PC-9 (cell line): ENCODE measurements around the gene AEBP1. TPM values are rescaled to one million over a fixed set of nuclear protein-coding genes. Genes with fewer than 3 reads are reported as not detected.

Source experiments
- BruUV-seq: library from RNA; stranded (reverse); fragments of 400-500 nt; replicated peaks from 2 replicates; lab custom pipeline; 2021; lab: Mats Ljungman, UMichigan
- CTCF ChIA-PET: fragments of 300-600 bp; sonication (Branson Sonifier 250); formaldehyde crosslinking; loops from one replicate; lab custom pipeline; 2022; ENCODE audit warnings: antibody characterized with exemption; lab: Charles Lee
- POLR2A ChIA-PET: fragments of 300-600 bp; sonication (Branson Sonifier 250); formaldehyde crosslinking; loops from one replicate; lab custom pipeline; 2022; ENCODE audit warnings: antibody characterized with exemption; ENCODE audit not compliant: unreplicated experiment; lab: Charles Lee
- DNase-seq, 2 experiments: peaks; one replicate each; pipeline versions ENCODE4 v3.0.0 to v3.0.0-alpha.2; 2015 to 2022; ENCODE audit warnings: mixed read lengths in 1 of 2
- H2AFZ ChIP-seq: fragments of 200-600 bp; sonication (generic); 2 replicates; pipeline ENCODE4 v1.8.1; 2017; ENCODE audit warnings: antibody characterized with exemption
- H3F3A ChIP-seq: fragments of 200-600 bp; sonication (generic); 2 replicates; pipeline ENCODE4 v1.8.1; 2017; ENCODE audit warnings: antibody characterized with exemption, mild to moderate bottlenecking, low read depth; ENCODE audit not compliant: insufficient read depth
- H3K27ac ChIP-seq: fragments of 200-600 bp; sonication (generic); 2 replicates; pipeline ENCODE4 v1.6.1; 2016; ENCODE audit warnings: mixed run types
- H3K27me3 ChIP-seq: fragments of 200-600 bp; sonication (generic); 2 replicates; pipeline ENCODE4 v1.6.1; 2016; ENCODE audit warnings: low read depth, mixed run types; ENCODE audit not compliant: insufficient read depth
- H3K36me3 ChIP-seq: fragments of 200-600 bp; sonication (generic); 2 replicates; pipeline ENCODE4 v1.6.1; 2016; ENCODE audit warnings: low read depth, mixed run types
- H3K4me1 ChIP-seq: fragments of 200-600 bp; sonication (generic); replicated peaks from 2 replicates; pipeline ENCODE4 v1.6.1; 2016; ENCODE audit warnings: mixed run types; ENCODE audit not compliant: insufficient read depth
- H3K4me2 ChIP-seq: fragments of 200-600 bp; sonication (generic); 2 replicates; pipeline ENCODE4 v1.6.1; 2017; ENCODE audit warnings: mixed run types
- H3K4me3 ChIP-seq: fragments of 200-600 bp; sonication (generic); 2 replicates; pipeline ENCODE4 v1.6.1; 2016; ENCODE audit warnings: mixed run types
- H3K79me2 ChIP-seq: fragments of 200-600 bp; sonication (generic); 2 replicates; pipeline ENCODE4 v1.6.1; 2017; ENCODE audit warnings: low read depth, mixed run types
- H3K9me2 ChIP-seq: fragments of 200-600 bp; sonication (generic); 2 replicates; pipeline ENCODE4 v1.8.1; 2017; ENCODE audit warnings: mild to moderate bottlenecking; ENCODE audit not compliant: insufficient read depth
- H3K9me3 ChIP-seq: fragments of 200-600 bp; sonication (generic); 2 replicates; pipeline ENCODE4 v1.8.1; 2016; ENCODE audit warnings: low read depth; ENCODE audit not compliant: insufficient read depth
- H4K20me1 ChIP-seq: fragments of 200-600 bp; sonication (generic); 2 replicates; pipeline ENCODE4 v1.8.1; 2017; ENCODE audit not compliant: insufficient read depth
- CTCF ChIP-seq: fragments of 200-600 bp; sonication (generic); conservative IDR thresholded peaks from 2 replicates; pipeline ENCODE4 v1.6.1; 2017; ENCODE audit warnings: mixed run types, antibody characterized with exemption, mild to moderate bottlenecking, moderate library complexity
- EZH2 ChIP-seq: fragments of 200-600 bp; sonication (generic); IDR thresholded peaks from 2 replicates; pipeline ENCODE4 v1.8.0; 2017; ENCODE audit warnings: antibody characterized with exemption, low read depth
- intact Hi-C: fragments of 100-400 bp; cut with micrococcal nuclease; formaldehyde crosslinking; loops from one replicate; pipeline ENCODE4 v1.10.0; 2022; ENCODE audit not compliant: unreplicated experiment
- total RNA-seq: library from RNA; stranded (reverse); gene quantifications from 2 replicates; pipeline ENCODE4 v1.2.3, GENCODE V29; 2021

Gene AEBP1
- total RNA-seq, 1 experiment from 2014 or later: 0.33 TPM

DNA sequence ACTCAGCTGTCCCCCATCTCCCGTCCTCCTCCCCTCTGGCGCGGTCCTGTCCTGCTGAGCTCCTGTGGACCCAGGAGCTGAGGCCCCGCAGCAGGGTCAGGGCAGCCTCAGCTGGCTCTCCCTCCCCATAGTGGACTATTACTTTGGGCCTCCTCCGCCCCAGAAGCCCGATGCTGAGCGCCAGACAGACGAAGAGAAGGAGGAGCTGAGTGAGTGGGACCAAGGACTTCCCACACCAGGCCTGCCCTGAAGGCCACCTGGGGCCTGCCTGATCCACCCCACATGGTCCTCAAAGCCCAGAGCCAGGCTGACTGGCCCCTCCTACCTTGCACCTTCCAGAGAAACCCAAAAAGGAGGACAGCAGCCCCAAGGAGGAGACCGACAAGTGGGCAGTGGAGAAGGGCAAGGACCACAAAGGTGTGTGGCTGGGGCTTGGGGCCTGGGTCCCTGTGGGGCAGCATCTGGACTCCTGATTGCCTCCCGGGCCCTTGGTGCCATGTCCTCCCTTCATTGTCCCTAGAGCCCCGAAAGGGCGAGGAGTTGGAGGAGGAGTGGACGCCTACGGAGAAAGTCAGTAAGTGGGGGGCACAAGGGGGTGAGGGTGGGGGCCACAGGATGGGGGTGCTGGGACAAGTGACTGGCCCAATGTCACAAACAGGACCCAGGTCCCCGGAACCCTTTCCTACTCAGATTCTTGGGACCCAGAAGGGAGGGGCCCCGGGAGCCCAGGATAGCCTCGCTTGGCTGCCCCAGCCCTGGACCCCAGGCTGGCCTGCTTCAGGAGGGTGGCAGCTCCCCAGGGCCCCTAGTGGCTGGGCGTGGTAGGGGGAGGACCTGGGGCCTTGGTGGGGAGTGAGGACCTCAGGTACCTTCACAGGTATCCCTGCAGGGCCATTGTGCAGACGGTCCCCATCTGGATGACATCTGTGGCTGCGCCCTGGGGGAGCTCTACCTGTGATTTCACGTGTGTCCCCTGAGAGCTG lies 4.9 kb downstream of the AEBP1 start:
- TF ChIP-seq CTCF: no peak
- TF ChIP-seq EZH2: no peak
- Histone ChIP-seq H3K9me2 (no peaks in the 10 kb centered on the region), H2AFZ (no peak overlapping the region), H3F3A (peaks cover 5% of the 10 kb centered on the region; the same call in 1 of the 2 replicates), H3K4me2 (no peak overlapping the region), H3K9me3 (no peaks in the 10 kb centered on the region), H3K27ac (no peak overlapping the region), H3K79me2 (no peaks in the 10 kb centered on the region), H3K36me3 (no peaks in the 10 kb centered on the region; the same call in 1 of the 2 replicates), H3K27me3 (no peaks in the 10 kb centered on the region), H3K4me1 (0 out of 2 replicates have a peak, but pooled peaks cover 7% of the 10 kb centered on the region), H3K4me3 (no peak overlapping the region), H4K20me1 (no peaks in the 10 kb centered on the region)
- DNase-seq: no peak
- intact Hi-C loops: no loop called here
- POLR2A ChIA-PET: no interaction called here
- CTCF ChIA-PET: no interaction called here
- BruUV-seq: no TSS peak

GRCh38 chr7:44109991-44110390 lies 5.8 kb downstream of the AEBP1 start:
- no peaks in the 10 kb centered on the region for H3K9me2 ChIP-seq
- H3K79me2 ChIP-seq: no peaks in the 10 kb centered on the region
- no peak overlapping the region for H2AFZ ChIP-seq
- H3K4me3 ChIP-seq: no peak overlapping the region
- no TSS peak for BruUV-seq
- no peaks in the 10 kb centered on the region; the same call in 1 of the 2 replicates for H3K36me3 ChIP-seq
- H3K27ac ChIP-seq: no peak overlapping the region
- H4K20me1 ChIP-seq: no peaks in the 10 kb centered on the region
- peaks cover 10% of the 10 kb centered on the region; the same call in 1 of the 2 replicates for H3F3A ChIP-seq
- no peak for TF ChIP-seq EZH2
- intact Hi-C loops: no loop called here
- no peak overlapping the region for H3K4me2 ChIP-seq
- ChIA-PET POLR2A (no interaction called here), CTCF (no interaction called here)
- H3K4me1 ChIP-seq: 0 out of 2 replicates have a peak, but pooled peaks cover 6% of the 10 kb centered on the region
- no peak for DNase-seq
- no peaks in the 10 kb centered on the region for H3K27me3 ChIP-seq
- H3K9me3 ChIP-seq: no peaks in the 10 kb centered on the region

DNA sequence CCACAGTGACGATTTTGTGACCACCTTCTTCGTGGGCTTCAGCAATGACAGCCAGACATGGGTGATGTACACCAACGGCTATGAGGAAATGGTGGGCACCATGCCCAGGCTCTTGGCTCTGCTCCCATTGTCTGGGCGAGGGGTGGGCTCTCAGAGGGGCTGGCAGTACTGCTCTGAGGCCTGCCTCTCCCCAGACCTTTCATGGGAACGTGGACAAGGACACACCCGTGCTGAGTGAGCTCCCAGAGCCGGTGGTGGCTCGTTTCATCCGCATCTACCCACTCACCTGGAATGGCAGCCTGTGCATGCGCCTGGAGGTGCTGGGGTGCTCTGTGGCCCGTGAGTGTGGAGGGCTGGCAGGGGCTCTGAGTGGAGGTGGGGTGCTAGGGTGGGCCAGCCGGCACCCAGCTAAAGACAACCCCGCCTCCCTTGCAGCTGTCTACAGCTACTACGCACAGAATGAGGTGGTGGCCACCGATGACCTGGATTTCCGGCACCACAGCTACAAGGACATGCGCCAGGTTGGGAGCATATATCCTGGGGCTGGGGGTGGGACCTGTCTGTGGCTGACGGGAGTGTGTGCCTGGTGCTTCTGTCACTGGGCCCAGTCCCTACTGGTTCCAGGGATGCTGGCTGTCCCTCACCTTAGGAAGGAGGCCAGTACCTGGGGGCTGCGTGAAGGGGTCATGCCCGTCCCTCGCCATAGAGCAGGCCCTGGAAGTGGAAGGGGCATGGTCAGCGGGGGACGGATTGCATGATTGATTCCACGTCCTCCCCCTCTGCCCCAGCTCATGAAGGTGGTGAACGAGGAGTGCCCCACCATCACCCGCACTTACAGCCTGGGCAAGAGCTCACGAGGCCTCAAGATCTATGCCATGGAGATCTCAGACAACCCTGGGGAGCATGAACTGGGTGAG lies 6.8 kb downstream of the AEBP1 start:
- POLR2A ChIA-PET: interaction anchor here (0.7 kb wide), 1 partner anchor 72 kb away, joined by 3 read pairs; no protein-coding TSS in a partner anchor
- BruUV-seq: no TSS peak

More for the DNA sequence above, 6.8 kb downstream of the AEBP1 start:
- Histone ChIP-seq H3F3A (peaks cover 11% of the 10 kb centered on the region; the same call in 1 of the 2 replicates), H3K4me3 (no peak overlapping the region), H3K27me3 (no peaks in the 10 kb centered on the region), H3K79me2 (no peaks in the 10 kb centered on the region), H3K9me2 (no peaks in the 10 kb centered on the region), H3K4me2 (no peak overlapping the region), H3K36me3 (peaks cover under 1% of the 10 kb centered on the region; the same call in 1 of the 2 replicates), H3K4me1 (no peaks in the 10 kb centered on the region), H3K9me3 (no peaks in the 10 kb centered on the region), H2AFZ (no peak overlapping the region), H3K27ac (no peak overlapping the region), H4K20me1 (no peaks in the 10 kb centered on the region)
- CTCF ChIA-PET: no interaction called here
- TF ChIP-seq EZH2 (no peak), CTCF (no peak)
- intact Hi-C loops: no loop called here
- no peak for DNase-seq
